Measurements from ENCODE around the gene SNHG17. TPM values are rescaled to one million over a fixed set of nuclear protein-coding genes. Genes with fewer than 3 reads are reported as not detected.
A peak's percentile ranks its signal among the peaks of the same experiment; 100 is the strongest.
"Not testable (repeated sequence)": the region's sequence is repeated elsewhere in the genome, so short reads cannot be mapped to it uniquely, and the experiment has no call there.

Gene SNHG17
- total RNA-seq, 1 donor from 2014 or later, result 57.0 TPM

GRCh38 chr20:38471987-38472512 lies 36.9 kb upstream of the SNHG17 start:
- no peak for DNase-seq (ENCODE audit: extremely low spot score, unreplicated experiment)
- Mint-ChIP-seq H3K9me3 (no peaks in the 10 kb centered on the region), H3K27me3 (peaks cover 13% of the 10 kb centered on the region), H3K27ac (peak overlapping the region; percentile 96), H3K4me3 (peak overlapping the region; percentile 91), H3K36me3 (peaks cover 8% of the 10 kb centered on the region), H3K4me1 (ENCODE audit: unreplicated experiment) (peaks cover 19% of the 10 kb centered on the region)
- no peak for TF ChIP-seq CTCF (conservative IDR thresholded peaks at IDR 0.05)

- H3K36me3 Mint-ChIP-seq, result peaks cover 4% of the 10 kb centered on the region
- H3K27ac Mint-ChIP-seq, result peak overlapping the region; percentile 96
- peak overlapping the region; percentile 21 for H3K4me3 Mint-ChIP-seq
- H3K9me3 Mint-ChIP-seq, result no peaks in the 10 kb centered on the region
- H3K27me3 Mint-ChIP-seq, result peaks cover 13% of the 10 kb centered on the region
- no peak for TF ChIP-seq CTCF (conservative IDR thresholded peaks at IDR 0.05)
- peaks cover 19% of the 10 kb centered on the region for H3K4me1 Mint-ChIP-seq (ENCODE audit: unreplicated experiment)
- no peak for DNase-seq (ENCODE audit: extremely low spot score, unreplicated experiment)
Observed at GRCh38 chr20:38471245-38471644, 36.1 kb upstream of the SNHG17 start.

- H3K36me3 Mint-ChIP-seq, result no peaks in the 10 kb centered on the region
- peaks cover 4% of the 10 kb centered on the region for H3K4me1 Mint-ChIP-seq (ENCODE audit: unreplicated experiment)
- H3K27ac Mint-ChIP-seq, result no peak overlapping the region
- no peak overlapping the region for H3K4me3 Mint-ChIP-seq
- TF ChIP-seq CTCF (conservative IDR thresholded peaks at IDR 0.05), result no peak
- no peaks in the 10 kb centered on the region for H3K9me3 Mint-ChIP-seq
- H3K27me3 Mint-ChIP-seq, result peaks cover 16% of the 10 kb centered on the region
- no peak for DNase-seq (ENCODE audit: extremely low spot score, unreplicated experiment)
Observed at GRCh38 chr20:38466983-38467382, 31.9 kb upstream of the SNHG17 start.

- Mint-ChIP-seq H3K4me3 (no peak overlapping the region), H3K9me3 (no peaks in the 10 kb centered on the region), H3K27me3 (peaks cover 16% of the 10 kb centered on the region), H3K4me1 (ENCODE audit: unreplicated experiment) (no peaks in the 10 kb centered on the region), H3K36me3 (no peaks in the 10 kb centered on the region), H3K27ac (no peak overlapping the region)
- no peak for TF ChIP-seq CTCF (conservative IDR thresholded peaks at IDR 0.05)
- no peak for DNase-seq (ENCODE audit: extremely low spot score, unreplicated experiment)
Observed at GRCh38 chr20:38466171-38466570, 31.0 kb upstream of the SNHG17 start.

GRCh38 chr20:38461569-38461968 lies 26.4 kb upstream of the SNHG17 start:
- not testable (repeated sequence) for H3K36me3 Mint-ChIP-seq; H3K27me3 Mint-ChIP-seq; H3K27ac Mint-ChIP-seq; H3K4me3 Mint-ChIP-seq; DNase-seq (ENCODE audit: extremely low spot score, unreplicated experiment); H3K9me3 Mint-ChIP-seq; H3K4me1 Mint-ChIP-seq (ENCODE audit: unreplicated experiment)

- not testable (repeated sequence) for H3K36me3 Mint-ChIP-seq; H3K4me1 Mint-ChIP-seq (ENCODE audit: unreplicated experiment); H3K9me3 Mint-ChIP-seq; DNase-seq (ENCODE audit: extremely low spot score, unreplicated experiment); H3K27me3 Mint-ChIP-seq; H3K4me3 Mint-ChIP-seq; H3K27ac Mint-ChIP-seq
Observed at GRCh38 chr20:38461167-38461566, 26.0 kb upstream of the SNHG17 start.

GRCh38 chr20:38460631-38461030 lies 25.5 kb upstream of the SNHG17 start:
- DNase-seq (ENCODE audit: extremely low spot score, unreplicated experiment); H3K4me1 Mint-ChIP-seq (ENCODE audit: unreplicated experiment); H3K36me3 Mint-ChIP-seq; H3K27me3 Mint-ChIP-seq; H3K9me3 Mint-ChIP-seq: not testable (repeated sequence)
- Mint-ChIP-seq H3K4me3 (peak overlapping the region; percentile 8), H3K27ac (peak overlapping the region; percentile 42)

All from type B pancreatic cell (in vitro differentiated cells).